Stimulated activated CD8-positive, alpha-beta memory T cell treated with anti-CD3 and anti-CD28 coated beads, Interleukin-4, amount 100 ng/mL, for 24 hours (primary cell): ENCODE data around the gene SLC29A4.
"Not testable (repeated sequence)": the region's sequence is repeated elsewhere in the genome, so short reads cannot be mapped to it uniquely, and the experiment has no call there.

ENCODE experiments used
- DNase-seq: peaks from one replicate; pipeline ENCODE4 v3.0.0-alpha.2; 2020; ENCODE audit warnings: low read depth

Gene SLC29A4

DNA sequence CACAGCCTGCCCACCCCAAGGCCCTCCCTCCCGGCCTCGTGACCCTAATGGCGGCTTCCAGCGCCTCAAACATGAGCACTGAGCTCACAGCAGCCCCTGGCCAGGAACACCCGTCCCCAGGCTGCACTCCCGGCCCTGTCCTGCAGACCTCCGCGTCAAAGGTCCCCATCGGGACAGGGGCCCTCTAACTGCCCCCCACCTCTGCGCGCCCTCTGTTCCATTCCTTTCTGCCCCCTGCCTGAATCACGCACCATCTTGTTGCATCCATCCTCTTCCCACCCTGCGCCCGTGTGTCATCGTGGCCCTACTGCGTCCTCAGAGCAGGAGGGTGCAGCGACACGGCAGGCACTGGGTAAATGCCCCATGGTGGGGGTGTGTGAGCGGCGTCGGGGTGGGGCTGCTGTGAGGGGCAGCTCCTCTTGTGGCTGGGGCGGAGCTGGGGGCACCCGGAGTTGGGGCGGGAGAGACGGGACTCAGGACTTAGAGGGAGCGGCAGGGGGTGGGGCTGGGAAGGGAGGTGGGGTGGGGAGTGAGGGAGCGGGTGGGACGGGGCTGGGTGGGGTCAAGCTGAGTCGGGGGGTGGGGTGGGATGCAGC, 13.4 kb downstream of the SLC29A4 start:
- no peak for DNase-seq

DNA sequence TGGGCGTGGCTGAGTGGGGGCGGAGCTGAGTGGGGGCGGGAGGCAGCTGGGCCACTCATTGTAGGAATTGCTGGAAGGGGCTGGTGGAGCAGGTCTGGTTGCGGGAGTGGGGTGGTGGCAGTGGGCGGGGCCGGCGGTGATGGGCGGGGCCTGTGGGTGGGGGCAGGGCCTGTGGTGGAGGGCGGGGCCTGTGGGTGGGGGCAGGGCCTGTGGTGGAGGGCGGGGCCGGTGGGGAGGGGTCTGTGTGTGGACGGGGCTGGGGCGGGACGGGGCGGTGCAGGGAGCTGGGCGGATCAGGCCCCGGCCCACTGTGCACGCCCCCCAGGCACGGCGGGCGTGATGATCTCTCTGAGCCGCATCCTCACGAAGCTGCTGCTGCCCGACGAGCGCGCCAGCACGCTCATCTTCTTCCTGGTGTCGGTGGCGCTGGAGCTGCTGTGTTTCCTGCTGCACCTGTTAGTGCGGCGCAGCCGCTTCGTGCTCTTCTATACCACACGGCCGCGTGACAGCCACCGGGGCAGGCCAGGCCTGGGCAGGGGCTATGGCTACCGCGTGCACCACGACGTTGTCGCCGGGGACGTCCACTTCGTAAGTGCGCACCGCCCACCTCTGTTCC, 14.0 kb downstream of the SLC29A4 start:
- peak; percentile 44 for DNase-seq

DNA sequence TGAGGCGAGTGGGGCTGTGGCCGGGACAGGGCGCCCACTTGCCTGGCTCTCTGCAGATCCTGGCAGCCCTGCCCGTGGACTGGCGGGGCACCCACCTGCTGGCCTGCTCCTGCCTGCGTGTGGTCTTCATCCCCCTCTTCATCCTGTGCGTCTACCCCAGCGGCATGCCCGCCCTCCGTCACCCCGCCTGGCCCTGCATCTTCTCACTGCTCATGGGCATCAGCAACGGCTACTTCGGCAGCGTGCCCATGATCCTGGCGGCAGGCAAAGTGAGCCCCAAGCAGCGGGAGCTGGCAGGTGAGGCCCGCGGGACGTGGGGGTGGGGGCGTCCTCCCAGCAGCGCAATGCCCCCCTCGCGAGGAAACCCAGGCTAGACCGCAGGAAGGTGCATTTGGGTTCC, 17.6 kb downstream of the SLC29A4 start:
- no peak for DNase-seq

DNA sequence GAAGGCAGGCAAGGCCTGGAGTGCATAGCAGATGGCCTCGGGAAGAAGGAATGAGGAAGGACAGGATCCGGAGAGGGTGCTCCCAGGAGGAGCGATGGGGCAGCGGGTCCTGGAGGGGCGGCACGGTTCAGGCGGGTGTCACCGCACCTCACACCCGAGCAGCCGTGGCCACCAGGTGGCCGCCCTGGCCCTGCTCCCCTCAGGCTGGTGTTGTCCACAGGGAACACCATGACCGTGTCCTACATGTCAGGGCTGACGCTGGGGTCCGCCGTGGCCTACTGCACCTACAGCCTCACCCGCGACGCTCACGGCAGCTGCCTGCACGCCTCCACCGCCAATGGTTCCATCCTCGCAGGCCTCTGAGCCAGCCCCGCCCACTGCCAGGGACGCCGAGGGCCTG, 19.8 kb downstream of the SLC29A4 start:
- no peak for DNase-seq

DNA sequence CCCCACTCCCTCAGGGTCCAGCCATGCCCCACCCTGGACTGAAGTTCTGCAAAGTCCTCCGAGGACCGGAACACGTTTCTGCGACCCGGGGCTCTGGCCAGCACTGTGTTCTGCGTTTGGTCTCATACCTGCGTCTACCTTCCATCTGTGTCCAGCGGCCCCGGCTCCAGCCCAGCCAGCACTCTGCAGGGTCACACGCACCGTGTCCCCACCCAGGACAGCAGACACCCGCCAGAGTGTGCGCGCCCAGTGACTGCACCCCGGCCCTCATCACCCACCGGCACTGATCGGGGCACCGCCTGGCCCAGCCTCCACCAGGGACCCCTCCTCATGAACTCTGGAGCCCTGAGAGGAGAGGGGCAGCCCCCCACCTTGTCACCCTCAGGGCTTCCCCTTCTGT, 20.3 kb downstream of the SLC29A4 start:
- no peak for DNase-seq

DNA sequence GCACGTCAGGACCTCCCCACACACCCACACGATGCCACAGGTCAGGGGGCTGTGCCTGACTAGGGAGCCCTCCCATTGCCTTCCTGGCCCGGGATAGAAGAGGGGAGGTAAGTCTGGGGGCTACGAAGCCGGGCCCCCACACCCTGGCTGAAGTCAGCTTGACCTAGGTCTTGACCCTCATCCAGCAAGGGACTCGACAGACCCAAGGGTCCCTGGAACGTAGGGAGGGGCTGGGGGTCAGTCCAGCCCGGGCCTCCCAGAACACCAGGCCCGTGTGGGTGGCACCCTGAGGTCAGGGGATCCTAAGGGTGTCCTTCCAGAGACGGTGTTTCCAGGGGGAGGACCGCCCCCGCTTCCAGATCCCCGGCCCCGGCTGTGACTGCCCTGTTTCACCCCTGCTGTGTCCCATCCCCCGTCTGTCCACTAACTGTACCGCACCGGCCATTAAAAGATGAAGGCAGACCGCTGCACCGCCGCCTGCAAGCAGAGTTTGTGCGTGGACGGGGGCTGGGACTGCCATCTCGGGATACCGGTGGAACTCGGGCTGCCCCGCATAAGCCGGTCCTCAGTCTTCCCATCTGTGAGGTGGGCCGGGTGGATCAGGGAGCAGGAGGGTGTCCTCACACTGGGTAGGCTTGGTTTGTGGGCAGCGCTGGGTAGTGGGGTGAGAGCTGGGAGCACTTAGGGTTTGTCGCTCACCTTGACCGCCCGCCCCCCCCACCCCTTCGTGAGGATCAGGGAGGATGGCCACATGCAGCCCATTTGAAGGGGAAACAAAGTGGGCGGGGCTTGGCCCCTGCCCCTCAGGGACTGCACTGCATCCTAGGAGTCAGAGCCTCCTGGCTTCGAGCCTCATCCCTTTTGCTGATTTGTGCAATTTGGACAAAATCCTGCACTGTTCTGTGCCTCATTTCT, 21.1 kb downstream of the SLC29A4 start:
- no peak for DNase-seq

DNA sequence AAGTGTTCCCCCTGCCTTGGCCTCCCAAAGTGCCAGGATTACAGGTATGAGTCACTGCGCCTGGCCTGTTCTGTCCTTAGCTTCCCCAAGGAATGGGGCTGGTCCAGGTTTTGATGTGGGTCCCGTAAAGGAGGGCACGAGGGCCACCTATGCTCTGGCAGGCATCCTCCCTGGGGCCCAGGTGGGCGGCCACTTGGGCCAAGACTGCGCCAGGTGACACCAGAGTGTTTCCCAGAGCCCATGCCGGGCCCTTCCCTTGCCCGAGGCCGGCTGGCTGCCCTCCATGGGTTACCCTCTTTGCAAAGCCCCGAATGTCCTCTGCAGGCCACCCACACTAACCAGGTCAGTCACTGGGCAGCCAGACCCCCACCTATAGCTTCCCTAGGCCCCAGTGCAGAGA, 22.3 kb downstream of the SLC29A4 start:
- not testable (repeated sequence) for DNase-seq

DNA sequence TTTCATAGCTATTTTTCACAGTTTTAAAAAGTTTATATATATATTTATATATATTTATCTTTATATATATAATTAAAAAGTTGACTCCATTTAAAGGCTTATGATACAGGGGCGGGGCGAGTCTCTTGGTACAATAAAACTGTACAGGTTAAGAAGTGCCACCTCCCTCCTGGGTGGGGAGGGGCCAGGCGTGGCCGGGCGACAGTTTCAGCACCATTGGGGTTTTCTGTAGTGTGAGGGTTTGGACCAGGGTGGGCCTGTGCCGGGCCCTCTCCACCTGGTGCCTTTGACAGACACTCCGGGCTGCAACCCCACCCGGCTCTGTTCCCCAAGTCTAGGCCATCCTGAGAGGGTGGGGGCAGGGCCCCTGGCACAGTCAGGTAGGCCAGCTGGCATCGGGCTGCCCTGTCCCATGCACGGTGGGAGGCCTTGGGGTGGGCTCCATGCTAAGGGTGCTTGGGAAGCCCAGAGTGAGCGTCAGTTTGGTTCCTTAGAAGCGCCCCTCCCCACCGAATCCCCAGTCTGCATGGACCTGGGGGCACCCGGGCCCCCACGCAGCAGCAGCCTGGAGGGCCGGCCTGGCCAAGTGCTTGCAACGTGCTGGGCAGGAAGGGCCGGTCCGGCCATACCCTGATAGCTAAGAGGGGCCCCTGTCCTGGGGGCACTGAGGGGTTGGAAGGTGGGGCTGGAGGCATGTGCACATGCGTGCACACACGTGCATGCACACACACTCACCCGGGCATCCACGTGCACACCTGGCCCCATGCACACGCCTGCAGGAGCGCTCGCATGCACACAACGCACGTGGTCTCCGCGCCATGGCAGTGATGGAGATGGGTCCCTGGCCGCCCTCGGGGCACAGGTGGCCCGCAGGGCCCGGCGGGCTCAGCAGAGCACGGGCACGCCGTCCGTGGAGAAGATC, 24.7 kb downstream of the SLC29A4 start:
- DNase-seq: not testable (repeated sequence)

DNA sequence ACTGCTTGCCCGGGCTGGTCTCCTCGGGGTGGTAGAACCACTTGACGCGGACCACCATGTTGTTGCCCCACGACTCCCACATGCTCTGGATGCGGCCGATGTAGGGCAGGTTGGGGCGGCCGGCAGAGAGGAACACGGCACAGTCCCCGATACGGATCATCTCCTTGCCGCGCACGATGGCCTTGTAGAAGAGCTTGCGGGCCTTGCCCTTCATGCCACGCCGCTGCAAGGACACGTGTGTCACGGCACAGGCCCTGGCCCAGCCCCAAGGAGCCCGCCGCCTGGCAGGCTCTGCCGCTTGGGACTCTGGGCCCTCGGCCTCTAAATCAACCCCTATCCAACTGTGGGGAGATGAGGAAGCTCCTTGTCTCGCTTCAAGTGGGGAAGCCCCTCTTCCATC, 26.4 kb downstream of the SLC29A4 start:
- no peak for DNase-seq

DNA sequence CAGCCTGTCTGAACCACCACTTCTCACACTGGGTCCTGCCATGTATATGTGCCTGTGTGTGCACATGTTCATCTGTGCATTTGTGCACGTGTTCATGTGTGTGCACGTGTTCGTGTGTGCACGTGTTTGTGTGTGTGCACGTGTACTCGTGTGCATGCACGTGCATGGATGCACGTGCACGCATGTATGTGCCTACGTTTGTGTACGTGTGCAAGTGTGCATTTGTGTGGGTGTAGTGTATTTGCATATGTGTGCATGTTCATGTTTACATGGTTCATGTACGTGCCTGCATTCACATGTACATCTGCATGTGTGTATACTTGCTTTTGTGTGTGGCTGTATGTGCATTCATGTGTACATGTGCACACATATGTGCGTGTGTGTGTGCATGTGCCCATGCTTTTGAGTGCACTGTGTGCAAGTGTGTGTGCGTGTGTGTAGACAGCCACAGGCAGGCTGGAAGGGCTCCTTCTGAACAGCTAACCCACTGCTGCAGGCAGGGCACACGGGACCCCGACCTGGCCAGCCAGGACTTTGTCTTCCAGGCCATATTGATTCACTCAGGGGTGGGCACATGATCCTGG, 28.2 kb downstream of the SLC29A4 start:
- no peak for DNase-seq

DNA sequence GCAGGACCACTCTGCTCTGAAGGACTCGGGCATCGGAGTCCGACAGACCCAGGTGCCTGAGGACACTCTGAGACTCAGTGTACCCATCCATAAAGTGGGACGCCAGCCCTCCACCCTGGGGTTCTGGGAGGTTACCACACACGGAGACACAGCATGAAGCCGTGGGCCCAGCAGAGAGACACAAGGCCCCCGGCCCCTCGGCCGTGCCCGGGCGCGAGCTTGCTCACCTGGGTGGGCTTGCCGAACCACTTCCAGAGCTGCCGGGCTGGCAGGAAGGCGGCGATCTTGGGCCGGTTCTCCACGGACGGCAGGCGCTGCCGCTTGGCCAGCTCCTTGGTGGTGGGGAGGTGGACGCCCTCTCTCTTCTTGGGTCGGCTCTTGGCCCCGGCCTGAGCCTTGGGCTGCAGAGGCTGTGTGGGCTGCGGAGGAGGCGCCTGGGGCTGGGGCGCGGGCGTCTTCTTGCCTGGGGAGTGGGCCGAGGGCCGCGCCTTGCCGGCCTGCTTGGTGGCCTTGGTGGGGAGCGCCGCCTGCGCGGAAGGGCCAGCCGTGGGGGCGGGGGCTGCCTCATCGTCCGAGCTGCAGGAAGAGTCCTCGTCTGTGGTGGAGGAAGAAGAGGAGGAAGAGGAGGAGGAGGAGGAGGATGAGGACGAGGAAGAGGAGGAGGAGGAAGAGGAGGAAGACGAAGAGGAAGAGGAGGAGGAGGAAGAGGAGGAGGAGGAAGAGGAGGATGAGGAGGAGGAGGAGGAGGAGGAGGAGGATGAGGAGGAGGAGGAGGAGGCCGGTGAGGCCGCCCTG, 29.7 kb downstream of the SLC29A4 start:
- DNase-seq: not testable (repeated sequence)

DNA sequence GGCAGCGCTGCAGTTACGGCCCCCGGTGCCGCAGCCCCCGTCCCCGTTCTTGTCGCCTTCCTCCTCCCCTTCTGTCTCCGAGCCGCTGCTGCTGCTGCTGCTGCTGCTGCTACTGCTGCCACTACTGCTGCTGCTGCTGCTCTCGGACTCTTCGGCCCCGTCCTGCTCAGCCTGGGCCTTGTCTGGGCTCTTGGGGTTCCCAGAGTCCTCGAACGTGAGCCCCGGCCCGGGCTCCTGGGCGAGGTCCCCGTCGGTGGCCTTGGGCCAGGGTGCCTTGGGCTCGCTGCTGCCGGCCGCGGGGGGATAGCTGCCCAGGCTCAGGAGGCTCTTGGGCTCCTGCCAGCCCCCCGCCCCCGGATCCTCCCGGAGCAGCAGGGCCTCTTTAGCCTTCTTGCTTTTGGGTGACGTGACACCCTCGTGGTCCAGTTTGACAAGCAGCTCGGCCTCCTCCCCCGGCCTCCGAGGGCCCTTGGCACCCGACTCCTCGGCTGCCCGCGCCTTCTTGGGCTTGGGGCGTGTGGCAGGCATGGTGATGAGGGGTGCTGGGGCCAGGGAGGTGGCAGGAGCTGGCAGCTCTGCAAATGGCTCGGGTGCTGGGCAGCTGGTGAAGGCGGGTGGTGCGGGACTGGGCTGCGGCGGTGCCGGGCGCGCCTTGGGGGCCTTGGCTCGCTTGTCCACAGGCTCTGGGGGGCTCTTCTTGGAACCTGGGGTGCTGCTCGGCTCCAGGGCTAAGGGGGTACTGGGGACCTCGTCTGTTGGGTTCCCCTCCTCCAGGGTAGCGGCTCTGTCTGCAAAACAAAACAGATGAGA, 30.5 kb downstream of the SLC29A4 start:
- not testable (repeated sequence) for DNase-seq

DNA sequence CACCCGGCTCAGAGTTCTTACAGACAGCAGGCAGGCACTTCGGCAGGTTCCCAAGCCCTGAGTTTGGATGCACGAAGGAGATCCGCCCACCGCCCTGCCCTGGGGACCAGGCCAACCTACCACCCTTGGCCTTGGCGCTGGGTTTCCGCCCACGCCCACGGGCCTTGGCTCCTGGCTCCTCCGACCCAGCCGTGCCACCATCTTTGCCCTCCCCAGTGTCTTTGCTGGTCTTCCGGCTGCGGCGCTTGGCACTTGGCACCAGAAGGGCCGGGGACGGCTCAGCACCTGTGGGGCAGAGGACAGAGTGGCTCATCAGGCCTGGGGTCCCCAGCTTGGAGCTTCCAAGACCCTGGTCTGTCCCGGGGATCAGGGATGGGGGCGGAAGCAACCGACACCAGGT, 32.1 kb downstream of the SLC29A4 start:
- no peak for DNase-seq

DNA sequence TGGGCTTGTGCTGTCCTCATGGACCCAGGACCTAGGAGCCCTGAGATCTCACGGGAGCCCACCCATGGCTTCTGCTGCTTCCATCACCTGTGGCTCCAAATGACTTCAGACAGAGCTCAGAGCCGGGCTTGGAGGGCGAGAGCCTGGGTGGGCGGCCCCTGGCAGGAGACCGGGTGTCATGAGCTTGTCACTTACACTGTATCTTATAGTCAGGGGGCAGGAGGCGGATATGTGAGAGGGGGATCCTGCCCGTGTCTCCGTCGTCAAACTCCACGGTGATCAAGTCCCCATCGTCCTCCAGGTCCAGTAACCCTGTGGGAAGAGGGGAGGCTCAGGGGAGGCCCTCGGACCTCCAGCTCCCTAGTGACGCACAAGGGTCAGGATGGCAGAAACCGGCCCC, 33.0 kb downstream of the SLC29A4 start:
- DNase-seq: no peak

DNA sequence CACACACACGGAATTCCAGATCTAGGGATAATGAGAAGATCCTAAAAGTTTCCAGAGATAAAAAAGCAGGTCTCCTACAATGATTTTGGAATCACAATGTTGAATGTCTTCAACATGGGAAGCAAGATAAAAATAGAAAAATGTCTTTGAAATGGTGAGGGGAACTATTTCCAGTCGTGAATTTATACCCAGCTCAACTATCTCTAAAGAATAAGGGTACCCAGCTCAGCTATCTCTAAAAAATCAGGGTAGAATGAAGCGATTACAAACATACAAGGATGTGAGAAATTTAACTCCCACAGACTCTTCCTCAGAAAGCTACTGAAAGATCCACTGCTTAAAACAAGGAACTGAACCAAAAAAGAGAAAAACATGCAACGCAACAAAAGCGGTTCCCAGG, 35.9 kb downstream of the SLC29A4 start:
- not testable (repeated sequence) for DNase-seq

DNA sequence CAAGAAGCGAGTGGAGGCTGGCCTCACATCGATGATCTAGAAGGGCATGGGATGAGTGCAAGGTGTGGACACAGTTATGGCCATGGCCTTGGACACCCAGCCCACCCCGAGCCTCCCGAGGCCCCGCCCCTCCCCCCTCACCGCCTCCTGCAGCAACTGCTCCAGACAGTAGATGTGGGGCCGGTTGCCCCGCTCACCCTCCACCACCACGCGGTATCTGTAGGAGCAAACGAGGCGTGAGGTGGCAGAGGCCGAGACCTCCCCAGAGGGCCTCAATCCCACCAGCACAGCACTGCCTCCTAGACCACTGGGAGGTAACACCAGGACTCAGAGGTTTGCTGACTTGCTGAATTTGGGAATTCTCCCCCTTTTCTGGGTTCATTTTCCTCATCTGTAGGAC, 37.6 kb downstream of the SLC29A4 start:
- DNase-seq: no peak

DNA sequence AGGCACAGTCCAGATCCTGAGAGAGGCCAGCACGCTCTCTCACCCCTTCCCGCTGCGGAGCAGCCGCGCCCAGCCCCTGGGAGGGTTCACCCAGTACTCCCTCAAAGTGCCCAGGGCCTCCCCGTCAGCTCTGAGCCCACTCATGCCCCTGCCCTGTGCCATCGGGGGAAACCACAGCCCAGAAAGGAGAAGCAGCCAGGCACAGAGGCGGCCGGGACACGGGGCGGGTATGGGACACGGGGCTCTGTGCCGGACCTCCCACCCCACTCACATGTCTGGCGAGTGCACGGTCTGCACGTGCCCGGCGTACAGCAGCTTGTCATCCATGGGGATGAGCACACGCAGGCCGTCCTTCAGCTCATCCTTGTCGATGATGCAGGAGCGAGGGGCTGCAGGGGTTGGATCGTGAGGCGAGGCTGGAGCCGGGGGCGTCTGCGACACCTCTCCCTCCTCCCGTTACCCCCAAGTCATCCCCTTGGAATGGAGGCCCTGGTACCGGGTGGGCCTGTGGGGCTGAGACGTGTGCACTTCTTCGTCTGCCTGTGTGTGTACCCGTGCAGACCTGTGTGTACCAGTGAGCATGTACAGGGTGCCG, 38.2 kb downstream of the SLC29A4 start:
- no peak for DNase-seq

DNA sequence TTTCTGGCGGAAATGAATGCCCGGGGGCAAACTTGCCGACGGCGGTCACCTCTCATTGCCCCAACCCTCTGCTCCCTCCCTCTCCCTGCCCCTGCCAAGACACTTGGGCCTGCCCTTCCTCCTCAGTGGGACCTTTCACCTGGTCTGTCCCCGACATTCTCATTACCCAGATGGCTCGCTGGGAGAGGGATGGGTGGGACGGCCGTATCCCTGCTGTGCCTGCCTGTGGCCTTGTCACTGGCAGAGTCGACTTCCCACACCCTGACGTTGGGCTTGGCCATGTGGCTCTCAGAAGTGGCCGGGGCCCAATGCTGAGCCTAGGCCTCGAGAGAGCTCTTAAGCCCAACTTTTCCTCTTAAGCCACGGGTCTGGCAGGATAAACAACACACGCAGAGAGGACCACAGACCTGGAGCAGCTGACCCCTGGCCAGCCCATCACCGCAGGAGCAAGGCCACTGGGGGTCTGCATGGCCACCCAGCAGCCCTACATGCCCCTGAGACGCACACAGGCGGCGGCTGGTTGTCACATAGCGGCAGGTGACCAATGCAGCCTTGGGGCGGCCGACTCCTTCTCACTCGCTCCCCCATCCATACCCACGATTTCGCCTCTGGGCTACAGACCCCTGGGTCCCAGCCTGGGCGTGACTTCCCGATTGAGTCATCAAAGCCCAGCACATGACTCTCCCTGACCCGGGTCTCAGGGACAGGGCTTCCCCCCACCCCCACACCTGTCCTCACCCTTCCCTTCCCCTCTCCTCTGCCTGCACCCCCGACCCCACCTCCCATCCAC, 40.1 kb downstream of the SLC29A4 start:
- no peak for DNase-seq
